ENCODE data around the gene SDSL. TPM values are rescaled to one million over a fixed set of nuclear protein-coding genes. Genes with fewer than 3 reads are reported as not detected.

The SDSL gene
- total RNA-seq, 1 experiment from 2014 or later = 19.9 TPM

DNA sequence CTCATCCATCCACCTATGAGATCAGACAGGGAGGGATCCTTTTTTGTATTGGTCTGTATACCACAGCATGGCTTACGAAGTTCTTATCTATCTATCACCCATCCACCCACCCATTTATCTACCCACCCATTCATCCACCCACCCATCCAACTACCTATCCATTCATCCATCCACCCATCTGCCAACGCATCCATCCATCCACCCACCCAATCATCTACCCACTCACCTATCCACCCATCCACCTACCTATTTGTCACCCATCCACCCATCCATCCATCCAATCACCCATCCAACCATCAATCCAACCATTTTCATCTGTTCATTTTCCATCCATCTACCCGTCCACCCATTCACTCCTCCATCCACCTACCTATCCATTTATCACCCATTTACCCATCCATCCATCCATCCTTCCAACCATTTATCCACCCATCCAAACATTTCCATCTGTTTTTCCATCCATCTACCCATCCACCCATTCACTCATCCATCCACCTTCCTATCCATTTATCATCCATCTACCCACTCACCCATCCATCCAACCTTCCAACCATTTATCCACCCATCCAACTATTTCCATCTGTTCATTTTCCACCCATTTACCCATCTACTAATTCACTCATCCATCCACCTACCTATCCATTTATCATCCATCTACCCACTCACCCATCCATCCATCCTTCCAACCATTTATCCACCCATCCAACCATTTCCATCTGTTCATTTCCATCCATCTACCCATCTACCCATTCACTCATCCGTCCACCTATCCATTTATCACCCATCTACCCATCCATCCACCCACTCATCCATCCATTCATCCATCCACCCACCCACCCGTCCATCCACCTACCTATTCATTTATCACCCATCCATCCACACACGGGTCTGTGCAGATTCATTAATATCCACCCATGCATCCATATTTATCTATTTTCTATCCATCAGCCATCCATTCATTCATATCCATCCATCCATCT lies 31.8 kb upstream of the SDSL start:
- intact Hi-C loops (cut with micrococcal nuclease; ENCODE audit: unreplicated experiment) = no loop called here
- Mint-ChIP-seq H3K27ac (ENCODE audit: unreplicated experiment) (no peak overlapping the region), H3K36me3 (ENCODE audit: insufficient read depth, unreplicated experiment) (peaks cover 6% of the 10 kb centered on the region), H3K9me3 (ENCODE audit: low read depth, unreplicated experiment) (no peaks in the 10 kb centered on the region), H3K4me1 (ENCODE audit: low read depth, unreplicated experiment) (no peaks in the 10 kb centered on the region), H3K27me3 (ENCODE audit: unreplicated experiment) (no peaks in the 10 kb centered on the region), H3K4me3 (ENCODE audit: low read depth, unreplicated experiment) (no peak overlapping the region)
- no peak for DNase-seq
- no TSS peak for BruUV-seq (replicated peaks)
- TF ChIP-seq, protein P1, sequence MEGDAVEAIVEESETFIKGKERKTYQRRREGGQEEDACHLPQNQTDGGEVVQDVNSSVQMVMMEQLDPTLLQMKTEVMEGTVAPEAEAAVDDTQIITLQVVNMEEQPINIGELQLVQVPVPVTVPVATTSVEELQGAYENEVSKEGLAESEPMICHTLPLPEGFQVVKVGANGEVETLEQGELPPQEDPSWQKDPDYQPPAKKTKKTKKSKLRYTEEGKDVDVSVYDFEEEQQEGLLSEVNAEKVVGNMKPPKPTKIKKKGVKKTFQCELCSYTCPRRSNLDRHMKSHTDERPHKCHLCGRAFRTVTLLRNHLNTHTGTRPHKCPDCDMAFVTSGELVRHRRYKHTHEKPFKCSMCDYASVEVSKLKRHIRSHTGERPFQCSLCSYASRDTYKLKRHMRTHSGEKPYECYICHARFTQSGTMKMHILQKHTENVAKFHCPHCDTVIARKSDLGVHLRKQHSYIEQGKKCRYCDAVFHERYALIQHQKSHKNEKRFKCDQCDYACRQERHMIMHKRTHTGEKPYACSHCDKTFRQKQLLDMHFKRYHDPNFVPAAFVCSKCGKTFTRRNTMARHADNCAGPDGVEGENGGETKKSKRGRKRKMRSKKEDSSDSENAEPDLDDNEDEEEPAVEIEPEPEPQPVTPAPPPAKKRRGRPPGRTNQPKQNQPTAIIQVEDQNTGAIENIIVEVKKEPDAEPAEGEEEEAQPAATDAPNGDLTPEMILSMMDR (IDR thresholded peaks at IDR 0.05; ENCODE audit: unreplicated experiment) = no peak
- CTCF ChIA-PET = no interaction called here

DNA sequence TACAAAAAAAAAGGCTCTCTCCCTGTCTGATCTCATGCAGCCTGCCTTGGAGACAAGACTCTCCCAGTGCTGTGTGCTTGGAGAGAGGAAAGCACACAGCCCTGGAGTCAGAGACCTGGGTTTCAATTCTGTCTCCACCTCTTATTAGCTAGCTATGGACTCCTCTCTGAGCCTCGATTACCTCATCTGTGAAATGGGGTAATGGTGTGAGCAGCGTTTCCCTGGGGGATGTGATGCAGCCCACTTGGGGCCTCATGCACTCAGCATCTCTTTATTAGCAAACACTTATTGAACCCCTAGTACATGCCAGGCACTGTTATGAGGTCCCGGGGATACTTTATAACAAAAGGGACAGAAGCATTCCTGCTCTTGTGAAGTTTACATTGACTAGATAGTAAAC lies 31.0 kb upstream of the SDSL start:
- H3K36me3 Mint-ChIP-seq (ENCODE audit: insufficient read depth, unreplicated experiment) = peaks cover 6% of the 10 kb centered on the region
- H3K27me3 Mint-ChIP-seq (ENCODE audit: unreplicated experiment) = no peaks in the 10 kb centered on the region
- no peaks in the 10 kb centered on the region for H3K4me1 Mint-ChIP-seq (ENCODE audit: low read depth, unreplicated experiment)
- TF ChIP-seq, protein P1 (IDR thresholded peaks at IDR 0.05; ENCODE audit: unreplicated experiment) = no peak
- CTCF ChIA-PET = no interaction called here
- no peak overlapping the region for H3K27ac Mint-ChIP-seq (ENCODE audit: unreplicated experiment)
- no TSS peak for BruUV-seq (replicated peaks)
- DNase-seq = no peak
- H3K4me3 Mint-ChIP-seq (ENCODE audit: low read depth, unreplicated experiment) = no peak overlapping the region
- no peaks in the 10 kb centered on the region for H3K9me3 Mint-ChIP-seq (ENCODE audit: low read depth, unreplicated experiment)
- intact Hi-C loops (cut with micrococcal nuclease; ENCODE audit: unreplicated experiment) = no loop called here

DNA sequence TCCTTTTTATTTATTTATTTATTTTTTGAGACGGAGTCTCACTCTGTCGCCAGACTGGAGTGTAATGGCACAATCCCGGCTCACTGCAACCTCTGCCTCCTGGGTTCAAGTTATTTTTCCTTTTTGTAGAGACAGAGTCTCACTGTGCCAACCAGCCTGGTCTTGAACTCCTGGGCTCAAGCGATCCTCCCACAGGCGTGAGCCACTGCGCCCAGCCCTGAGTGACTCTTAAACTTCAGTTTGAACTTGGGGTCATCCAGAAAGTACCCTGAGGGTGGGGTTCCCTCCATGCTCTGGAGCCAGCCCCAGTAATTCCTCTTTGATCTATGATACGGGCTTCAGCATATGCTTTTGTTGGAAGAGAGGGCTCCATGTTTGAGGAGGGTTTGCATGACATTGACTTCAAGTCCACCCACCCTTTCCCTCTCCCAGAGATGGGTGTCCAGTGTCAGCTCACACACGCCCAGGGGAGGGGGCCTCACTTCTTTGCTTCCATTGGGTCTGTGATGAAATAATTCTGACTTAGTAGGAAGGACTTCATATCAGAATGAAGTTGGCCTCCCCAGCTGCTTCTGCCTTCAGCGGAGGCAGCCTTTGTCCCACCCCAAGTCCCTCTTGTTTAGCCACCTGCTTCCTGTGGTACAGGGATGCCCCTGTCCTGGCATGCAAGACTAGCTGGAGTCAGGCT lies 30.4 kb upstream of the SDSL start:
- no peaks in the 10 kb centered on the region for H3K4me1 Mint-ChIP-seq (ENCODE audit: low read depth, unreplicated experiment)
- no peaks in the 10 kb centered on the region for H3K9me3 Mint-ChIP-seq (ENCODE audit: low read depth, unreplicated experiment)
- BruUV-seq (replicated peaks) = no TSS peak
- peaks cover 3% of the 10 kb centered on the region for H3K27me3 Mint-ChIP-seq (ENCODE audit: unreplicated experiment)
- intact Hi-C loops (cut with micrococcal nuclease; ENCODE audit: unreplicated experiment) = no loop called here
- DNase-seq = no peak
- H3K36me3 Mint-ChIP-seq (ENCODE audit: insufficient read depth, unreplicated experiment) = peaks cover 6% of the 10 kb centered on the region
- no peak overlapping the region for H3K4me3 Mint-ChIP-seq (ENCODE audit: low read depth, unreplicated experiment)
- no peak overlapping the region for H3K27ac Mint-ChIP-seq (ENCODE audit: unreplicated experiment)
- CTCF ChIA-PET = interaction anchor here (0.6 kb wide), 1 partner anchor 22 kb away, joined by 3 read pairs; no protein-coding TSS in a partner anchor
- TF ChIP-seq, protein P1 (IDR thresholded peaks at IDR 0.05; ENCODE audit: unreplicated experiment) = no peak

DNA sequence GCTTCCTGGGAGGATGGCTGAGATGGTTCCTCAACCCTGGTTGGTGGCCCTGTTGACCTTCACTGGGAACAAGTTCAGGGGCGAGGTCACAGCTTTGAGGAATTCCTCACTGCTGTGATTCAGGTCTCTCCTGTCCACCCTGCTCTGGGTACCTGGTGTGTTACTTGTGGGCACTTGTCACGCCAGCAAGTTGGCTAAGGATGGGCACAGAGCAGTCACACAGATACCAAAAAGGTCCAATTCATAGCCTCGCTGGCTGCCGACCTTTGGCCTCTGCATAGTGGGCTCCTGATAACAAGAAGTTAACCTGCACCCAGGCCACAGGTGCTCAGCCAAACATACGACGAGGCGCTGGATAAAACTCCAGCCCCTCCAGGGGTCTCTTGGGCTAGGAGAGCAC lies 29.7 kb upstream of the SDSL start:
- no peaks in the 10 kb centered on the region for H3K4me1 Mint-ChIP-seq (ENCODE audit: low read depth, unreplicated experiment)
- peaks cover 10% of the 10 kb centered on the region for H3K27me3 Mint-ChIP-seq (ENCODE audit: unreplicated experiment)
- H3K4me3 Mint-ChIP-seq (ENCODE audit: low read depth, unreplicated experiment) = no peak overlapping the region
- TF ChIP-seq, protein P1 (IDR thresholded peaks at IDR 0.05; ENCODE audit: unreplicated experiment) = no peak
- no TSS peak for BruUV-seq (replicated peaks)
- peaks cover 6% of the 10 kb centered on the region for H3K36me3 Mint-ChIP-seq (ENCODE audit: insufficient read depth, unreplicated experiment)
- intact Hi-C loops (cut with micrococcal nuclease; ENCODE audit: unreplicated experiment) = no loop called here
- H3K27ac Mint-ChIP-seq (ENCODE audit: unreplicated experiment) = no peak overlapping the region
- DNase-seq = no peak
- CTCF ChIA-PET = interaction anchor here (0.6 kb wide), 1 partner anchor 22 kb away, joined by 3 read pairs; no protein-coding TSS in a partner anchor
- H3K9me3 Mint-ChIP-seq (ENCODE audit: low read depth, unreplicated experiment) = no peaks in the 10 kb centered on the region

All from Calu3 (cell line).